ENCODE results near the gene KRT31. TPM values are rescaled to one million over a fixed set of nuclear protein-coding genes. Genes with fewer than 3 reads are reported as not detected.
"Not testable (repeated sequence)": the region's sequence is repeated elsewhere in the genome, so short reads cannot be mapped to it uniquely, and the experiment has no call there.

Gene KRT31
- total RNA-seq, 1 experiment from 2014 or later, result not detected

DNA sequence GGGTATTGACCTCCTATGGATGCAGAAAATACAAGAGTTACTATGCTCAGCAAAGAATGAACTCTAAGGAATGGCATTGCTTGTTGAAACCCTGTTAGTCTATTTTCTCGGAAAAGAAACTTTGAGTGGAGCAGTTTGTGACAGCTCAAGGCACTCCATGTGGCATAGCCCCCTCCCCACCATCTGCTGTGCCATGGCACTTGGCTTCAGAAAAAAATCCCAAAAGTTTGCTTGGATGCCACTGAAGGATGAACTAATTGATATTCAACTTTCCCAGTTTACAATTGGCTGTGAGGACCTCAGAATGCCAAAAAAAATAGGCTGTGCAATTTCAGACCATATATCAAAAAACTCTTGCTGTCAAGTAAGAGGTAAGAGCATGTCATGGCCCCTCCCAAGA is 1.8 kb downstream of the KRT31 start (continued):
- TF ChIP-seq, protein P1, sequence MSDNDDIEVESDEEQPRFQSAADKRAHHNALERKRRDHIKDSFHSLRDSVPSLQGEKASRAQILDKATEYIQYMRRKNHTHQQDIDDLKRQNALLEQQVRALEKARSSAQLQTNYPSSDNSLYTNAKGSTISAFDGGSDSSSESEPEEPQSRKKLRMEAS (CRISPR knock-in tag; IDR thresholded peaks at IDR 0.05), result no peak
- TF ChIP-seq NFATC4 (CRISPR knock-in tag; IDR thresholded peaks at IDR 0.05) (no peak), ATF1 (CRISPR knock-in tag; IDR thresholded peaks at IDR 0.05) (no peak), NFYB (CRISPR knock-in tag; conservative IDR thresholded peaks at IDR 0.05; ENCODE audit: low read depth) (no peak), GABPB1 (CRISPR knock-in tag; IDR thresholded peaks at IDR 0.05) (no peak), OVOL2 (CRISPR knock-in tag; IDR thresholded peaks at IDR 0.05; ENCODE audit: borderline replicate concordance) (no peak), MYBL2 (CRISPR knock-in tag; IDR thresholded peaks at IDR 0.05) (no peak), SP1 (CRISPR knock-in tag; conservative IDR thresholded peaks at IDR 0.05) (no peak), E2F4 (CRISPR knock-in tag; IDR thresholded peaks at IDR 0.05; ENCODE audit: borderline replicate concordance, low read depth) (no peak), KAT7 (CRISPR knock-in tag; IDR thresholded peaks at IDR 0.05; ENCODE audit: borderline replicate concordance) (no peak), IRF2 (CRISPR knock-in tag; IDR thresholded peaks at IDR 0.05; ENCODE audit: borderline replicate concordance, low read depth) (no peak), PRRX2 (CRISPR knock-in tag; IDR thresholded peaks at IDR 0.05) (no peak)
- TF ChIP-seq, protein P2, sequence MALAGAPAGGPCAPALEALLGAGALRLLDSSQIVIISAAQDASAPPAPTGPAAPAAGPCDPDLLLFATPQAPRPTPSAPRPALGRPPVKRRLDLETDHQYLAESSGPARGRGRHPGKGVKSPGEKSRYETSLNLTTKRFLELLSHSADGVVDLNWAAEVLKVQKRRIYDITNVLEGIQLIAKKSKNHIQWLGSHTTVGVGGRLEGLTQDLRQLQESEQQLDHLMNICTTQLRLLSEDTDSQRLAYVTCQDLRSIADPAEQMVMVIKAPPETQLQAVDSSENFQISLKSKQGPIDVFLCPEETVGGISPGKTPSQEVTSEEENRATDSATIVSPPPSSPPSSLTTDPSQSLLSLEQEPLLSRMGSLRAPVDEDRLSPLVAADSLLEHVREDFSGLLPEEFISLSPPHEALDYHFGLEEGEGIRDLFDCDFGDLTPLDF (CRISPR knock-in tag; IDR thresholded peaks at IDR 0.05), result no peak

GRCh38 chr17:41395044-41395443 is 2.4 kb downstream of the KRT31 start:
- CTCF ChIA-PET, result interaction anchor here (0.9 kb wide), 1 partner anchor 154 kb away, joined by 3 read pairs; no protein-coding TSS in a partner anchor
- H3K27me3 Mint-ChIP-seq (ENCODE audit: low read depth); DNase-seq (ENCODE audit: low spot score): not testable (repeated sequence)

GRCh38 chr17:41394254-41394996 is 3.0 kb downstream of the KRT31 start:
- no peaks in the 10 kb centered on the region for H3K36me3 Mint-ChIP-seq
- no peak for ATAC-seq
- POLR2A ChIA-PET, result no interaction called here
- TF ChIP-seq SMAD4 (CRISPR knock-in tag; IDR thresholded peaks at IDR 0.05), result no peak
- TF ChIP-seq CBFB (CRISPR knock-in tag; IDR thresholded peaks at IDR 0.05; ENCODE audit: low read depth), result no peak
- no peak for TF ChIP-seq SP1 (CRISPR knock-in tag; conservative IDR thresholded peaks at IDR 0.05)
- no peak for TF ChIP-seq TCF7 (CRISPR knock-in tag; IDR thresholded peaks at IDR 0.05; ENCODE audit: low read depth)
- TF ChIP-seq STAT6 (CRISPR knock-in tag; conservative IDR thresholded peaks at IDR 0.05; ENCODE audit: low read depth), result no peak
- TF ChIP-seq, protein P3, sequence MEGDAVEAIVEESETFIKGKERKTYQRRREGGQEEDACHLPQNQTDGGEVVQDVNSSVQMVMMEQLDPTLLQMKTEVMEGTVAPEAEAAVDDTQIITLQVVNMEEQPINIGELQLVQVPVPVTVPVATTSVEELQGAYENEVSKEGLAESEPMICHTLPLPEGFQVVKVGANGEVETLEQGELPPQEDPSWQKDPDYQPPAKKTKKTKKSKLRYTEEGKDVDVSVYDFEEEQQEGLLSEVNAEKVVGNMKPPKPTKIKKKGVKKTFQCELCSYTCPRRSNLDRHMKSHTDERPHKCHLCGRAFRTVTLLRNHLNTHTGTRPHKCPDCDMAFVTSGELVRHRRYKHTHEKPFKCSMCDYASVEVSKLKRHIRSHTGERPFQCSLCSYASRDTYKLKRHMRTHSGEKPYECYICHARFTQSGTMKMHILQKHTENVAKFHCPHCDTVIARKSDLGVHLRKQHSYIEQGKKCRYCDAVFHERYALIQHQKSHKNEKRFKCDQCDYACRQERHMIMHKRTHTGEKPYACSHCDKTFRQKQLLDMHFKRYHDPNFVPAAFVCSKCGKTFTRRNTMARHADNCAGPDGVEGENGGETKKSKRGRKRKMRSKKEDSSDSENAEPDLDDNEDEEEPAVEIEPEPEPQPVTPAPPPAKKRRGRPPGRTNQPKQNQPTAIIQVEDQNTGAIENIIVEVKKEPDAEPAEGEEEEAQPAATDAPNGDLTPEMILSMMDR (IDR thresholded peaks at IDR 0.05), result no peak
- TF ChIP-seq E2F5 (CRISPR knock-in tag; IDR thresholded peaks at IDR 0.05), result no peak
- TF ChIP-seq, protein P4, sequence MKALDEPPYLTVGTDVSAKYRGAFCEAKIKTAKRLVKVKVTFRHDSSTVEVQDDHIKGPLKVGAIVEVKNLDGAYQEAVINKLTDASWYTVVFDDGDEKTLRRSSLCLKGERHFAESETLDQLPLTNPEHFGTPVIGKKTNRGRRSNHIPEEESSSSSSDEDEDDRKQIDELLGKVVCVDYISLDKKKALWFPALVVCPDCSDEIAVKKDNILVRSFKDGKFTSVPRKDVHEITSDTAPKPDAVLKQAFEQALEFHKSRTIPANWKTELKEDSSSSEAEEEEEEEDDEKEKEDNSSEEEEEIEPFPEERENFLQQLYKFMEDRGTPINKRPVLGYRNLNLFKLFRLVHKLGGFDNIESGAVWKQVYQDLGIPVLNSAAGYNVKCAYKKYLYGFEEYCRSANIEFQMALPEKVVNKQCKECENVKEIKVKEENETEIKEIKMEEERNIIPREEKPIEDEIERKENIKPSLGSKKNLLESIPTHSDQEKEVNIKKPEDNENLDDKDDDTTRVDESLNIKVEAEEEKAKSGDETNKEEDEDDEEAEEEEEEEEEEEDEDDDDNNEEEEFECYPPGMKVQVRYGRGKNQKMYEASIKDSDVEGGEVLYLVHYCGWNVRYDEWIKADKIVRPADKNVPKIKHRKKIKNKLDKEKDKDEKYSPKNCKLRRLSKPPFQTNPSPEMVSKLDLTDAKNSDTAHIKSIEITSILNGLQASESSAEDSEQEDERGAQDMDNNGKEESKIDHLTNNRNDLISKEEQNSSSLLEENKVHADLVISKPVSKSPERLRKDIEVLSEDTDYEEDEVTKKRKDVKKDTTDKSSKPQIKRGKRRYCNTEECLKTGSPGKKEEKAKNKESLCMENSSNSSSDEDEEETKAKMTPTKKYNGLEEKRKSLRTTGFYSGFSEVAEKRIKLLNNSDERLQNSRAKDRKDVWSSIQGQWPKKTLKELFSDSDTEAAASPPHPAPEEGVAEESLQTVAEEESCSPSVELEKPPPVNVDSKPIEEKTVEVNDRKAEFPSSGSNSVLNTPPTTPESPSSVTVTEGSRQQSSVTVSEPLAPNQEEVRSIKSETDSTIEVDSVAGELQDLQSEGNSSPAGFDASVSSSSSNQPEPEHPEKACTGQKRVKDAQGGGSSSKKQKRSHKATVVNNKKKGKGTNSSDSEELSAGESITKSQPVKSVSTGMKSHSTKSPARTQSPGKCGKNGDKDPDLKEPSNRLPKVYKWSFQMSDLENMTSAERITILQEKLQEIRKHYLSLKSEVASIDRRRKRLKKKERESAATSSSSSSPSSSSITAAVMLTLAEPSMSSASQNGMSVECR (CRISPR knock-in tag; IDR thresholded peaks at IDR 0.05; ENCODE audit: borderline replicate concordance), result no peak

More at GRCh38 chr17:41395044-41395443, 2.4 kb downstream of the KRT31 start:
- H3K27ac Mint-ChIP-seq, ATAC-seq, POLR2A ChIA-PET, H3K4me1 Mint-ChIP-seq, H3K4me3 Mint-ChIP-seq, H3K9me3 Mint-ChIP-seq, H3K36me3 Mint-ChIP-seq: not testable (repeated sequence)

More at GRCh38 chr17:41394254-41394996, 3.0 kb downstream of the KRT31 start:
- H3K27me3 Mint-ChIP-seq (ENCODE audit: low read depth), result no peaks in the 10 kb centered on the region
- DNase-seq (ENCODE audit: low spot score), result no peak
- H3K4me3 Mint-ChIP-seq, result no peak overlapping the region
- no peaks in the 10 kb centered on the region for H3K4me1 Mint-ChIP-seq
- H3K9me3 Mint-ChIP-seq, result no peaks in the 10 kb centered on the region
- H3K27ac Mint-ChIP-seq, result no peak overlapping the region
- CTCF ChIA-PET, result interaction anchor here (0.9 kb wide), 1 partner anchor 155 kb away, joined by 3 read pairs; no protein-coding TSS in a partner anchor
